ENCODE results near the gene MICA. TPM values are rescaled to one million over a fixed set of nuclear protein-coding genes. Genes with fewer than 3 reads are reported as not detected.
A peak's percentile ranks its signal among the peaks of the same experiment; 100 is the strongest.
"Not testable (repeated sequence)": the region's sequence is repeated elsewhere in the genome, so short reads cannot be mapped to it uniquely, and the experiment has no call there.

The MICA gene
- total RNA-seq, 1 experiment from 2014 or later = not detected

DNA sequence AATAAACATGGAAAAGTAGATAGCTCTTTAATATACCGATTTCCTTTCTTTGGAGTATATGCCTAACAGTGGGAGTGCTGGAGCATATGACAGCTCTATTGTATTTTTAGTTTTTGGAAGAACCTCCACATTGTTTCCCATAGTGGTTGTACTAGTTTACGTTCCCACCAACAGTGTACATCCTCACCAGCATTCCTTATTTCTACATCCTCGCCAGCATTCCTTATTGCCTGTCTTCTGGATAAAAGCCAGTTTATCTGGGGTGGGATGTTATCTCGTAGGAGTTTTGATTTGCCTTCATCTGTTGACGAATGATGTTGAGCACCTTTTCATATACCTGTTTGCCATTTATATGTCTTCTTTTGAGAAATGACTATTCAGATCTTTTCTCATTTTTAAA lies 2.6 kb downstream of the MICA start:
- Histone ChIP-seq H3K79me2 (ENCODE audit: low read length) (no peaks in the 10 kb centered on the region), H3K36me3 (ENCODE audit: insufficient read depth, low read length) (no peaks in the 10 kb centered on the region), H3K4me2 (ENCODE audit: low read depth, low read length, poor library complexity, severe bottlenecking) (no peak overlapping the region), H3K4me3 (ENCODE audit: low read length) (no peak overlapping the region), H3K9ac (ENCODE audit: low read length) (no peak overlapping the region), H3K27me3 (ENCODE audit: low read length) (no peaks in the 10 kb centered on the region), H3K9me3 (ENCODE audit: low read length) (no peaks in the 10 kb centered on the region), H2AFZ (ENCODE audit: low read length) (no peak overlapping the region), H3K4me1 (ENCODE audit: low read length) (no peaks in the 10 kb centered on the region; the same call in 1 of the 2 replicates), H4K20me1 (ENCODE audit: insufficient read depth, low read depth, low read length) (no peaks in the 10 kb centered on the region), H3K9me2 (replicated peaks; ENCODE audit: insufficient read depth, low read length) (no peaks in the 10 kb centered on the region), H3K27ac (ENCODE audit: low read length) (no peak overlapping the region)
- peak; percentile 4 for DNase-seq

GRCh38 chr6:31407699-31408098 lies 4.3 kb downstream of the MICA start:
- H3K4me3 ChIP-seq (ENCODE audit: low read length) = no peak overlapping the region
- no peak overlapping the region for H3K27ac ChIP-seq (ENCODE audit: low read length)
- H3K27me3 ChIP-seq (ENCODE audit: low read length) = no peaks in the 10 kb centered on the region
- H3K79me2 ChIP-seq (ENCODE audit: low read length) = no peaks in the 10 kb centered on the region
- no peaks in the 10 kb centered on the region for H4K20me1 ChIP-seq (ENCODE audit: insufficient read depth, low read depth, low read length)
- H3K9ac ChIP-seq (ENCODE audit: low read length) = no peak overlapping the region
- H3K9me3 ChIP-seq (ENCODE audit: low read length) = no peaks in the 10 kb centered on the region
- H3K9me2 ChIP-seq (replicated peaks; ENCODE audit: insufficient read depth, low read length) = no peaks in the 10 kb centered on the region
- peak; percentile 9 for DNase-seq
- H3K4me2 ChIP-seq (ENCODE audit: low read depth, low read length, poor library complexity, severe bottlenecking) = no peak overlapping the region
- H2AFZ ChIP-seq (ENCODE audit: low read length) = no peak overlapping the region
- H3K36me3 ChIP-seq (ENCODE audit: insufficient read depth, low read length) = no peaks in the 10 kb centered on the region
- no peaks in the 10 kb centered on the region; the same call in 1 of the 2 replicates for H3K4me1 ChIP-seq (ENCODE audit: low read length)

GRCh38 chr6:31412506-31412905 lies 9.1 kb downstream of the MICA start:
- Histone ChIP-seq H4K20me1 (ENCODE audit: insufficient read depth, low read depth, low read length) (no peaks in the 10 kb centered on the region), H3K36me3 (ENCODE audit: insufficient read depth, low read length) (no peaks in the 10 kb centered on the region)

DNA sequence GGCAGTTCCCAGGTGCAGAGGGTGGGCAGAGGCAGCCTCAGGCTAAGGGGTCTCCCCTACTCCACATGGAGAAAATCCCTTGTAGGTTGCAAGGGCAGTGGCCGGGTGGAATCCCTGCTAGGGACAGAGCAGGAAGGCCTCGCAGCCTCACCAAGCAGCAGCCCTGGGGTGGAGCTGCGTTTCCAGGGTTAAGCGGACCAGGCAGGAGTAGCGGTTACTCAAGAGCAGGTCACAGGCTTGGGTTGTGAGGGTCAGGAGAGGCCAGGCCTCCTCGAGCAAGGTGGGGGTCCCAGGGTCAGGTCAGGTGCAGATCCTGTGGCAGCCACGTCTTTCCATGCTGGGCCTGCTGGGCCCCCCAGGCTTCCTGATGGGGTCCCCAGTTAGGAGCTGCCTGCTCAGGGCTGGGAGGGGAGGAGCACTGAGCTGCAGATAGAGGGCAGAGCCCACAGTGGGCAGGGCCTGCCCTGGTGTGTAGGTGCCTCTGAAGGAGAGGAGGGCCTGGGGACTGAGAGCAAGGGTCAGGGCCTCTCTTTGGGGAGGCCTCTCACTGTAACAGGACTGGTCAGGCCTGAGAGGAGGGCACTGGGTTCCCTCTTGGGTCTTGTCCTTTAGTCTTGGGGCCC lies 10.9 kb downstream of the MICA start:
- not testable (repeated sequence) for H3K9ac ChIP-seq (ENCODE audit: low read length); DNase-seq

More at GRCh38 chr6:31412506-31412905, 9.1 kb downstream of the MICA start:
- H3K9me3 ChIP-seq (ENCODE audit: low read length) = no peaks in the 10 kb centered on the region
- no peak overlapping the region for H3K27ac ChIP-seq (ENCODE audit: low read length)
- H3K9me2 ChIP-seq (replicated peaks; ENCODE audit: insufficient read depth, low read length) = no peaks in the 10 kb centered on the region
- H3K9ac ChIP-seq (ENCODE audit: low read length) = no peak overlapping the region
- no peak overlapping the region for H3K4me3 ChIP-seq (ENCODE audit: low read length)
- no peaks in the 10 kb centered on the region for H3K4me1 ChIP-seq (ENCODE audit: low read length)
- H3K27me3 ChIP-seq (ENCODE audit: low read length) = no peaks in the 10 kb centered on the region
- no peak for DNase-seq
- H3K79me2 ChIP-seq (ENCODE audit: low read length) = no peaks in the 10 kb centered on the region
- H3K4me2 ChIP-seq (ENCODE audit: low read depth, low read length, poor library complexity, severe bottlenecking) = no peak overlapping the region
- no peak overlapping the region for H2AFZ ChIP-seq (ENCODE audit: low read length)

GRCh38 chr6:31414771-31415265 lies 11.4 kb downstream of the MICA start:
- no peak overlapping the region for H3K4me3 ChIP-seq (ENCODE audit: low read length)
- no peaks in the 10 kb centered on the region for H3K9me2 ChIP-seq (replicated peaks; ENCODE audit: insufficient read depth, low read length)
- no peaks in the 10 kb centered on the region for H3K27me3 ChIP-seq (ENCODE audit: low read length)
- no peak overlapping the region for H3K27ac ChIP-seq (ENCODE audit: low read length)
- DNase-seq = no peak
- no peak overlapping the region for H3K4me2 ChIP-seq (ENCODE audit: low read depth, low read length, poor library complexity, severe bottlenecking)
- no peaks in the 10 kb centered on the region for H3K9me3 ChIP-seq (ENCODE audit: low read length)
- H3K4me1 ChIP-seq (ENCODE audit: low read length) = no peaks in the 10 kb centered on the region
- no peak overlapping the region for H3K9ac ChIP-seq (ENCODE audit: low read length)
- no peaks in the 10 kb centered on the region for H4K20me1 ChIP-seq (ENCODE audit: insufficient read depth, low read depth, low read length)
- H3K36me3 ChIP-seq (ENCODE audit: insufficient read depth, low read length) = no peaks in the 10 kb centered on the region
- no peaks in the 10 kb centered on the region for H3K79me2 ChIP-seq (ENCODE audit: low read length)
- no peak overlapping the region for H2AFZ ChIP-seq (ENCODE audit: low read length)

More for the DNA sequence above, 10.9 kb downstream of the MICA start:
- not testable (repeated sequence) for H3K9me2 ChIP-seq (replicated peaks; ENCODE audit: insufficient read depth, low read length); H4K20me1 ChIP-seq (ENCODE audit: insufficient read depth, low read depth, low read length); H3K4me3 ChIP-seq (ENCODE audit: low read length); H2AFZ ChIP-seq (ENCODE audit: low read length); H3K4me2 ChIP-seq (ENCODE audit: low read depth, low read length, poor library complexity, severe bottlenecking); H3K27ac ChIP-seq (ENCODE audit: low read length); H3K79me2 ChIP-seq (ENCODE audit: low read length); H3K4me1 ChIP-seq (ENCODE audit: low read length); H3K9me3 ChIP-seq (ENCODE audit: low read length); H3K36me3 ChIP-seq (ENCODE audit: insufficient read depth, low read length); H3K27me3 ChIP-seq (ENCODE audit: low read length)

GRCh38 chr6:31416394-31417014 lies 13.1 kb downstream of the MICA start:
- H3K27me3 ChIP-seq (ENCODE audit: low read length) = no peaks in the 10 kb centered on the region
- no peaks in the 10 kb centered on the region for H4K20me1 ChIP-seq (ENCODE audit: insufficient read depth, low read depth, low read length)
- no peak overlapping the region for H3K27ac ChIP-seq (ENCODE audit: low read length)
- no peak overlapping the region for H3K4me2 ChIP-seq (ENCODE audit: low read depth, low read length, poor library complexity, severe bottlenecking)
- H3K9me2 ChIP-seq (replicated peaks; ENCODE audit: insufficient read depth, low read length) = no peaks in the 10 kb centered on the region
- no peaks in the 10 kb centered on the region for H3K4me1 ChIP-seq (ENCODE audit: low read length)
- no peak overlapping the region for H2AFZ ChIP-seq (ENCODE audit: low read length)
- no peaks in the 10 kb centered on the region for H3K79me2 ChIP-seq (ENCODE audit: low read length)
- H3K36me3 ChIP-seq (ENCODE audit: insufficient read depth, low read length) = no peaks in the 10 kb centered on the region
- H3K9me3 ChIP-seq (ENCODE audit: low read length) = no peaks in the 10 kb centered on the region
- H3K4me3 ChIP-seq (ENCODE audit: low read length) = no peak overlapping the region
- H3K9ac ChIP-seq (ENCODE audit: low read length) = no peak overlapping the region
- no peak for DNase-seq

DNA sequence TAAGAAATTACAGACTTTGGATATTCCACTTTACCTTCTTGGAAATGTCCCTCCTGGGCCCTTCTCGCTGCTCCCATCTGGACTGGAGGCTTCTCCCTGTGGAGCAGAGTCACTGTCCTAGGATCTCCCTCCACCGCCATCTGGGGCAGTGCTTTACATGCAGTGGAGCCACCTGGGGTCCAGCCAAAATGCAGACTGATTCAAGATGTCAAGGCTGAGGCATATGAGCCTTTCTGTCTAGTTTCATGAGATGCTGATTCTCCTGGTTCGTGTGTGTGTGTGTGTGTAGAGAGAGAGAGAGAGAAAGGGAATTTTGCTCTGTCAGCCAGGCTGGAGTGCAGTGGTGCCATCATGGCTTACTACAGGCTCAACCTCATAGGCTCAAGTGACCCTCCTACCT lies 14.9 kb downstream of the MICA start:
- Histone ChIP-seq H4K20me1 (ENCODE audit: insufficient read depth, low read depth, low read length) (no peaks in the 10 kb centered on the region), H3K27ac (ENCODE audit: low read length) (no peak overlapping the region), H3K9me2 (replicated peaks; ENCODE audit: insufficient read depth, low read length) (no peaks in the 10 kb centered on the region), H3K36me3 (ENCODE audit: insufficient read depth, low read length) (no peaks in the 10 kb centered on the region), H2AFZ (ENCODE audit: low read length) (no peak overlapping the region), H3K9ac (ENCODE audit: low read length) (no peak overlapping the region), H3K27me3 (ENCODE audit: low read length) (no peaks in the 10 kb centered on the region), H3K4me3 (ENCODE audit: low read length) (no peak overlapping the region), H3K4me2 (ENCODE audit: low read depth, low read length, poor library complexity, severe bottlenecking) (no peak overlapping the region), H3K4me1 (ENCODE audit: low read length) (peaks cover 2% of the 10 kb centered on the region), H3K79me2 (ENCODE audit: low read length) (no peaks in the 10 kb centered on the region), H3K9me3 (ENCODE audit: low read length) (no peaks in the 10 kb centered on the region)
- no peak for DNase-seq

- Histone ChIP-seq H3K4me2 (ENCODE audit: low read depth, low read length, poor library complexity, severe bottlenecking) (no peak overlapping the region), H3K27me3 (ENCODE audit: low read length) (no peaks in the 10 kb centered on the region), H2AFZ (ENCODE audit: low read length) (no peak overlapping the region), H3K4me1 (ENCODE audit: low read length) (peaks cover 11% of the 10 kb centered on the region), H3K27ac (ENCODE audit: low read length) (no peak overlapping the region), H3K9me2 (replicated peaks; ENCODE audit: insufficient read depth, low read length) (no peaks in the 10 kb centered on the region), H3K9ac (ENCODE audit: low read length) (no peak overlapping the region), H3K79me2 (ENCODE audit: low read length) (no peaks in the 10 kb centered on the region), H3K36me3 (ENCODE audit: insufficient read depth, low read length) (no peaks in the 10 kb centered on the region), H4K20me1 (ENCODE audit: insufficient read depth, low read depth, low read length) (no peaks in the 10 kb centered on the region), H3K4me3 (ENCODE audit: low read length) (no peak overlapping the region), H3K9me3 (ENCODE audit: low read length) (no peaks in the 10 kb centered on the region)
- no peak for DNase-seq
Observed at GRCh38 chr6:31419842-31420241, 16.4 kb downstream of the MICA start.
